ENCODE results near the gene CES1.
"Not testable (repeated sequence)": the region's sequence is repeated elsewhere in the genome, so short reads cannot be mapped to it uniquely, and the experiment has no call there.

CES1 gene
- total RNA-seq, result 4.4 to 164 (median 22.1) reads per million in 18 experiments

- peak; percentile 25 to 68 for DNase-seq
These were observed at the start of gene CES1 for GRCh38 chr16:55832773-55833691. CES1 (minus strand) TSS chr16:55833096; CDS start chr16:55833055, 41 bp downstream.

- DNase-seq, result no peak
These were observed 44.0 kb upstream of the CES1 start for GRCh38 chr16:55876854-55877253.

GRCh38 chr16:55875273-55875672 lies 42.4 kb upstream of the CES1 start, which contains the start of gene CES5A:
CES5A (minus strand) TSS chr16:55875373; CDS start chr16:55875221, 152 bp downstream.
- DNase-seq, result no peak

GRCh38 chr16:55873122-55873521 lies 40.2 kb upstream of the CES1 start:
- no peak for DNase-seq

- no peak for DNase-seq
These were observed 39.2 kb upstream of the CES1 start for GRCh38 chr16:55872130-55872529.

- no peak for DNase-seq
These were observed 38.6 kb upstream of the CES1 start for GRCh38 chr16:55871411-55872038.

GRCh38 chr16:55868980-55869379 lies 36.1 kb upstream of the CES1 start:
- DNase-seq, result no peak

- DNase-seq, result no peak
These were observed 35.2 kb upstream of the CES1 start for GRCh38 chr16:55868137-55868536.

- no peak for DNase-seq
These were observed 28.4 kb upstream of the CES1 start for GRCh38 chr16:55861288-55861687.

- DNase-seq, result not testable (repeated sequence)
These were observed 24.8 kb upstream of the CES1 start for GRCh38 chr16:55857650-55858049.

GRCh38 chr16:55856950-55857349 lies 24.1 kb upstream of the CES1 start:
- no peak for DNase-seq

GRCh38 chr16:55853114-55853513 lies 20.2 kb upstream of the CES1 start:
- no peak for DNase-seq

GRCh38 chr16:55849536-55849935 lies 16.6 kb upstream of the CES1 start:
- no peak for DNase-seq

- DNase-seq, result no peak
These were observed 13.9 kb upstream of the CES1 start for GRCh38 chr16:55846598-55847346.

GRCh38 chr16:55843105-55843395 lies 10.2 kb upstream of the CES1 start:
- DNase-seq, result no peak

GRCh38 chr16:55842369-55843104 lies 9.6 kb upstream of the CES1 start:
- peak; percentile 59 to 70 for DNase-seq

- peak; percentile 79 to 89 for DNase-seq
These were observed 6.2 kb upstream of the CES1 start for GRCh38 chr16:55839115-55839514.

GRCh38 chr16:55836158-55836611 lies 3.3 kb upstream of the CES1 start:
- peak; percentile 60 to 63 for DNase-seq

- DNase-seq, result peak; percentile 54 to 56
These were observed 2.7 kb upstream of the CES1 start for GRCh38 chr16:55835581-55835980.

GRCh38 chr16:55835173-55835572 lies 2.3 kb upstream of the CES1 start:
- not testable (repeated sequence) for DNase-seq

GRCh38 chr16:55834049-55834448 lies 1.2 kb upstream of the CES1 start:
- DNase-seq, result peak in 1 of 2 donors; percentile 53

- no peak for DNase-seq
These were observed 497 bp downstream of the CES1 start for GRCh38 chr16:55832425-55832772.

Data from inflammatory macrophage (primary cell).